Sigmoid colon (tissue), 7 donors: ENCODE data around the gene ABCA9. TPM values are rescaled to one million over a fixed set of nuclear protein-coding genes. Genes with fewer than 3 reads are reported as not detected.
"Not testable (repeated sequence)": the region's sequence is repeated elsewhere in the genome, so short reads cannot be mapped to it uniquely, and the experiment has no call there.

Experiments
- DNase-seq: peaks from one replicate; pipeline ENCODE4 v3.0.0-alpha.2; 2019
- H3K27ac ChIP-seq, 4 donors: fragments of 200-600 bp; sonication (generic); one replicate each; pipeline ENCODE4 v1.5.1; 2016 to 2019; ENCODE audit warnings: mild to moderate bottlenecking in 1 of 4
- H3K27me3 ChIP-seq, 3 donors: fragments of 200-600 bp; sonication (generic); one replicate each; pipeline ENCODE4 v1.5.1; 2019; ENCODE audit warnings: mild to moderate bottlenecking in 1 of 3
- H3K36me3 ChIP-seq, 4 donors: fragments of 200-600 bp; sonication (generic); one replicate each; pipeline ENCODE4 v1.5.1; 2016 to 2019
- H3K4me1 ChIP-seq, 4 donors: fragments of 200-600 bp; sonication (generic); one replicate each; pipeline ENCODE4 v1.5.1; 2017 to 2019
- H3K4me3 ChIP-seq, 4 donors: fragments of 200-600 bp; sonication (generic); one replicate each; pipeline ENCODE4 v1.5.1; 2017 to 2019; ENCODE audit warnings: mild to moderate bottlenecking in 2 of 4, moderate library complexity in 1 of 4
- H3K9me3 ChIP-seq, 4 donors: fragments of 200-600 bp in 3 of 4; sonication (generic) in 3 of 4; one replicate each; pipeline versions ENCODE4 v1.5.1 to v1.6.1; 2013 to 2019
- EP300 ChIP-seq, 4 donors: sonication (generic); formaldehyde crosslinking; IDR thresholded peaks; one replicate each; pipeline ENCODE4 v1.6.1; 2017; ENCODE audit warnings: antibody characterized with exemption in 4 of 4
- POLR2A ChIP-seq, 2 donors: fragments of 450-650 bp; IDR thresholded peaks; one replicate each; pipeline ENCODE4 v1.6.1; 2016; ENCODE audit warnings: antibody characterized with exemption in 2 of 2, mild to moderate bottlenecking in 2 of 2, moderate library complexity in 2 of 2
- POLR2AphosphoS5 ChIP-seq, 4 donors: sonication (generic); formaldehyde crosslinking; IDR thresholded peaks; one replicate each; pipeline ENCODE4 v1.6.1; 2017; ENCODE audit warnings: antibody characterized with exemption in 4 of 4
- WGBS, 2 donors: extraction: QIAGEN DNeasy Blood & Tissue Kit; methylation state at CpG; one replicate each; pipeline ENCODE4 v1.1.7; 2013; 5-methylcytosine and 5-hydroxymethylcytosine counted together
- intact Hi-C: fragments of 100-400 bp; cut with DNase I; formaldehyde crosslinking; loops from one replicate; pipeline ENCODE4 v1.15.1; 2023
- polyA plus RNA-seq, 3 donors: library from polyadenylated mRNA; stranded (reverse); fragments of 200-250 nt; gene quantifications; one replicate each; pipeline ENCODE4 v1.2.3, GENCODE V29; 2013
- total RNA-seq, 4 donors: library from RNA; depleted of rRNA; stranded (reverse); fragments of >200 nt; gene quantifications; one replicate each; pipeline ENCODE4 v1.1.0, GENCODE V29; 2016
- TF ChIP-seq, protein P1 (sequence below), 4 experiments: fragments of 450-650 bp in 3 of 4; fragments of 200-600 bp in 1 of 4; IDR thresholded peaks; one replicate each; pipeline ENCODE4 v1.5.1; 2016 to 2019; ENCODE audit warnings: antibody characterized with exemption in 4 of 4, mild to moderate bottlenecking in 3 of 4, moderate library complexity in 2 of 4
- donor health status: healthy with polysubstance abuse.
- donor health status: Bipolar disorder and iron deficiency.
- donor health status: healthy.

ABCA9 gene
- total and polyA plus RNA-seq, 7 donors: 0.23 to 74.5 (median 11.1) TPM

DNA sequence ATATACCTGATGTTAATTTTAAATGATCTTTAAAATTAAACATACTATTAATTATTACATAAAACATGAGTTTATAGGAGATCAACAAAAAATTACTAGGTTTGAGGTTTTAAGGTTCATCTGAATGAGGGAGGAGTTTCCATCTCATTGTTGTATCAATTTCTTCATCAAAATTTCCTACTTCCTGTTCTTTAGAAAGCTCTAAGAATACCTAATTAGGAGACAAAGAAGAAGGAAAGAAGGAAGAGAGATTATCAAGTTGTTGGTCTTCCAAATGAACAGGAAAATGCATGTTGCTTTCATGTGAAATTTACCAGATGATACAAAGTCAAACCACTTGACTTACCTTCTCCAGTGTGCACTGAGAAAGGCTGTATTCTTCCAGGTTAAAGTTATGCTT is 18.1 kb upstream of the ABCA9 start:
- intact Hi-C loops: no loop called here
- no peak for DNase-seq
- peaks cover 0 to 21% (median 3%) of the 10 kb centered on the region in 4 donors for H3K36me3 ChIP-seq
- no peaks in the 10 kb centered on the region for H3K27me3 ChIP-seq
- H3K9me3 ChIP-seq: peaks cover 0 to 5% (median 1%) of the 10 kb centered on the region in 4 donors
- no peaks in the 10 kb centered on the region for H3K4me1 ChIP-seq
- no peak for TF ChIP-seq POLR2AphosphoS5 (IDR thresholded peaks at IDR 0.05)
- TF ChIP-seq EP300 (IDR thresholded peaks at IDR 0.05): no peak
- TF ChIP-seq, protein P1, sequence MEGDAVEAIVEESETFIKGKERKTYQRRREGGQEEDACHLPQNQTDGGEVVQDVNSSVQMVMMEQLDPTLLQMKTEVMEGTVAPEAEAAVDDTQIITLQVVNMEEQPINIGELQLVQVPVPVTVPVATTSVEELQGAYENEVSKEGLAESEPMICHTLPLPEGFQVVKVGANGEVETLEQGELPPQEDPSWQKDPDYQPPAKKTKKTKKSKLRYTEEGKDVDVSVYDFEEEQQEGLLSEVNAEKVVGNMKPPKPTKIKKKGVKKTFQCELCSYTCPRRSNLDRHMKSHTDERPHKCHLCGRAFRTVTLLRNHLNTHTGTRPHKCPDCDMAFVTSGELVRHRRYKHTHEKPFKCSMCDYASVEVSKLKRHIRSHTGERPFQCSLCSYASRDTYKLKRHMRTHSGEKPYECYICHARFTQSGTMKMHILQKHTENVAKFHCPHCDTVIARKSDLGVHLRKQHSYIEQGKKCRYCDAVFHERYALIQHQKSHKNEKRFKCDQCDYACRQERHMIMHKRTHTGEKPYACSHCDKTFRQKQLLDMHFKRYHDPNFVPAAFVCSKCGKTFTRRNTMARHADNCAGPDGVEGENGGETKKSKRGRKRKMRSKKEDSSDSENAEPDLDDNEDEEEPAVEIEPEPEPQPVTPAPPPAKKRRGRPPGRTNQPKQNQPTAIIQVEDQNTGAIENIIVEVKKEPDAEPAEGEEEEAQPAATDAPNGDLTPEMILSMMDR (IDR thresholded peaks at IDR 0.05): no peak
- no peak for TF ChIP-seq POLR2A (IDR thresholded peaks at IDR 0.05)
- no peak overlapping the region for H3K27ac ChIP-seq
- no peak overlapping the region for H3K4me3 ChIP-seq

DNA sequence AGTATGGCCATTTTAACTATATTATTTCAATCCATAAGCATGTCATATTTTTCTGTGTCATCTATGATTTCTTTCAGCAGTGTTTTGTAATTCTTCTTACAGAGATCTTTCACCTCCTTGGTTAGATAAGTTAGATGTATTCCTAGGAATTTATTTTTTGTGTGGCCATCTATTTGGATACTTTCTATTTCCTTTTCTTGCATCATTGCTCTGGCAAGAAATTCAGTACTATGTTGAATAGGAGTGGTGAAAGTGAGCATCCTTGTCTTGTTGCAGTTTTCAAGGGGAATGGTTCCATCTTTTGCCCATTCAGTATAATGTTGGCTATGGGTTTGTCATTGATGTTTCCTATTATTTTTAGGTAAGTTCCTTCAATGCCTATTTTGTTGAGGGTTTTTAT is 15.1 kb upstream of the ABCA9 start:
- no peak for TF ChIP-seq POLR2AphosphoS5 (IDR thresholded peaks at IDR 0.05)
- TF ChIP-seq POLR2A (IDR thresholded peaks at IDR 0.05): no peak
- TF ChIP-seq, protein P1 (IDR thresholded peaks at IDR 0.05): no peak
- TF ChIP-seq EP300 (IDR thresholded peaks at IDR 0.05): no peak
- H3K9me3 ChIP-seq: peaks cover 0 to 2% (median 0%) of the 10 kb centered on the region in 4 donors
- H3K27ac ChIP-seq: no peak overlapping the region
- intact Hi-C loops: no loop called here
- no peak for DNase-seq
- H3K4me3 ChIP-seq: no peak overlapping the region
- no peaks in the 10 kb centered on the region for H3K27me3 ChIP-seq
- peaks cover 0 to 6% (median 0%) of the 10 kb centered on the region in 4 donors for H3K36me3 ChIP-seq
- H3K4me1 ChIP-seq: no peaks in the 10 kb centered on the region

DNA sequence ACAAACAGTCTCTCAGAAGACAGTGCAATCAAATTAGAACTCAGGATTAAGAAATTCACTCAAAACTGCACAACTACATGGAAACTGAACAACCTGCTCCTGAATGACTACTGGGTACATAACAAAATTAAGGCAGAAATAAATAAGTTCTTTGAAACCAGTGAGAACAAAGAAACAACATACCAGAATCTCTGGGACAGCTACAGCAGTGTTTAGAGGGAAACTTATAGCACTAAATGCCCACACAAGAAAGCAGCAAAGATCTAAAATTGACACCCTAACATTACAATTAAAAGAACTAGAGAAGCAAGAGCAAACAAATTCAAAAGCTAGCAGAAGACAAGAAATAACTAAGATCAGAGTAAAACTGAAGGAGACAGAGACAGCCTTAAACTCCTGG is 12.7 kb upstream of the ABCA9 start:
- H3K36me3 ChIP-seq, H3K9me3 ChIP-seq, H3K27ac ChIP-seq, H3K4me1 ChIP-seq, DNase-seq, H3K4me3 ChIP-seq, H3K27me3 ChIP-seq, intact Hi-C loops: not testable (repeated sequence)

DNA sequence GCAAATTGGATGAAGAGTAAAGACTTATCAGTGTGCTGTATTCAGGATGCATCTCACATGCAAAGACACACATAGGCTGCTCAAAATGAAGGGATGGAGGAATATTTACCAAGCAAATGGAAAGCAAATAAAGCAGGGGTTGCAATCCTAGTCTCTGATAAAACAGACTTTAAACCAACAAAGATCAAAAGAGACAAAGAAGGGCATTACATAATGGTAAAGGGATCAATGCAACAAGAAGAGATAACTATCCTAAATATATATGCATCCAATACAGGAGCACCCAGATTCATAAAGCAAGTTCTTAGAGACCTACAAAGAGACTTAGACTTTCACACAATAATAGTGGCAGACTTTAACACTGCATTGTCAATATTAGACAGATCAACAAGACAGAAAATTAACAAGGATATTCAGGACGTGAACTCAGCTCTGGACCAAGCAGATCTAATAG is 12.1 kb upstream of the ABCA9 start:
- H3K36me3 ChIP-seq, intact Hi-C loops, H3K4me3 ChIP-seq, H3K27me3 ChIP-seq, H3K4me1 ChIP-seq, H3K27ac ChIP-seq, H3K9me3 ChIP-seq, DNase-seq: not testable (repeated sequence)
- WGBS, 2 donors: 80 to 90% methylated on average over 1 of the region's 1 CpG

DNA sequence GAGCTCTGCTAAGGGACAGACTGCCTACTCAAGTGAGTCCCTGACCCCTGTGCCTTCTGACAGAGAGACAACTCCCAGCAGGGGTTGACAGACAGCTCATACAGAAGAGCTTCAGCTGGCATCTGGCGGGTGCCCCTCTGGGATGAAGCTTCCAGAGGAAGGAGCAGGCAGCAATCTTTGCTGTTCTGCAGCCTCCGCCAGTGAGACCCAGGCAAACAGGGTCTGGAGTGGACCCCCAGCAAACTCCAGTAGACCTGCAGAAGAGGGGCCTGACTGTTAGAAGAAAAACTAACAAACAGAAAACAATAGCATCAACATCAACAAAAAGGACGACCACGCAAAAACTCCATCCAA is 10.5 kb upstream of the ABCA9 start:
- 71 to 79% methylated on average over 4 of the region's 4 CpGs for WGBS, 2 donors
- H3K36me3 ChIP-seq, intact Hi-C loops: not testable (repeated sequence)

DNA sequence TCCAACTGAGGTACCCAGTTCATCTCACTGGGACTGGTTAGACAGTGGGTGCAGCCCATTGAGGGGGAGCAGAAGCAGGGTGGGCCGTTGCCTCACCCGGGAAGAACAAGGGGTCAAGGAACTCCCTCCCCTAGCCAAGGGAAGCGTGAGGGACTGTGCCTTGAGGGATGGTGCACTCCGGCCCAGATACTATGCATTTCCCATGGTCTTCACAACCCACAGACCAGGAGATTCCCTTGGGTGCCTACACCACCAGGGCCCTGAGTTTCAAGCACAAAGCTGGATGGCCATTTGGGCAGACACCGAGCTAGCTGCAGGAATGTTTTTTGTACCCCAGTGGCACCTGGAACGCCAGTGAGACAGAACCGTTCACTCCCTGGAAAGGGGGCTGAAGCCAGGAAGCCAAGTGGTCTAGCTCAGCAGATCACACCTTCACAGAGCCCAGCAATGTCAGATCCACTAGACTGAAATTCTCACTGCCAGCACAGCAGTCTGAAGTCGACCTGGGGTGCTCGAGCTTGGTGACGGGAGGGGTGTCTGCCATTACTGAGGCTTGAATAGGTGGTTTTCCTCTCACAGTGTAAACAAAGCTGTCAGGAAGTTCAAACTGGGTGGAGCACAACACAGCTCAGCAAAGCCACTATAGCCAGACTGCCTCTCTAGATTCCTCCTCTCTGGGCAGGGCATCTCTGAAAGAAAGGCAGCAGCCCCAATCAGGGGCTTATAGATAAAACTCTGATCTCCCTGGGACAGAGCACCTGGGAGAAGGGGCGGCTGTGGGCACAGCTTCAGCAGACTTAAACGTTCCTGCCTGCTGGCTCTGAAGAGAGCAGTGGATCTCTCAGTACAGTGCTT is 9.9 kb upstream of the ABCA9 start:
- 50 to 63% methylated on average over 12 of the region's 12 CpGs for WGBS, 2 donors
- DNase-seq, H3K36me3 ChIP-seq, H3K27ac ChIP-seq, H3K4me3 ChIP-seq, H3K27me3 ChIP-seq, intact Hi-C loops, H3K9me3 ChIP-seq, H3K4me1 ChIP-seq: not testable (repeated sequence)

More for the DNA sequence above, 10.5 kb upstream of the ABCA9 start:
- H3K9me3 ChIP-seq, H3K4me3 ChIP-seq, H3K27ac ChIP-seq, H3K4me1 ChIP-seq, DNase-seq, H3K27me3 ChIP-seq: not testable (repeated sequence)

DNA sequence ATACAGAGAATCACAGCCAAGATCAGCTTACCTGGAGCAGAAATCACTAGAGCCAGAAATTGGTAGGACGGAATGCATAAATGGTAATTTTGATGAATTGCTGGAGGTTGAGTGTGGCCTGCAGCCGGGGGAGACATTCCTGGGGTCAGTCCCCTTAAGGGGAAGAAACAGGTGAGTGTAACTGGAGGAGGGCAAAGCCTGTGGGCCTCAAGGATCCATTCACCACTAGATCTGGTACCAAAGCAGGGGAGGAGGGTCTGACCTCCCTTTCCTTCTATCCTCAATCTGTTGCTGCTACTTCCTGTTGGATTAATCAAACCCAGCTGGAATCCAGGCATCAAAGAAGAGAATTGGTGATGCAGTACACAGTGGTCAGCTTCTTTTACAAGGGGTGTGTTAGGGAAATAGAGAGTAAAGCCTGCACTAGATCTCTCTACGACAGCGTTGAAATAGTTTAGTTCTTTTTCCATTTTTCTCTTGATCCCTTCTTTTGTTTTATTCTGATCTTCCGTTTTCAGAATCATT is 8.6 kb upstream of the ABCA9 start:
- Histone ChIP-seq H3K27me3 (no peaks in the 10 kb centered on the region), H3K9me3 (no peaks in the 10 kb centered on the region), H3K36me3 (no peaks in the 10 kb centered on the region), H3K4me1 (no peaks in the 10 kb centered on the region), H3K27ac (no peak overlapping the region), H3K4me3 (no peak overlapping the region)
- DNase-seq: no peak
- TF ChIP-seq POLR2AphosphoS5 (IDR thresholded peaks at IDR 0.05) (no peak), POLR2A (IDR thresholded peaks at IDR 0.05) (no peak), EP300 (IDR thresholded peaks at IDR 0.05) (no peak)
- TF ChIP-seq, protein P1 (IDR thresholded peaks at IDR 0.05): no peak
- WGBS, 2 donors: 92% methylated on average over 5 of the region's 5 CpGs
- intact Hi-C loops: loop anchor here (10.0 kb wide), 1 partner anchor 166 kb away; no protein-coding TSS in a partner anchor
